C4-2B (cell line): ENCODE data around the gene CDH15.

Experiments
- CTCF ChIP-seq: fragments of 450-650 bp; conservative IDR thresholded peaks from 2 replicates; pipeline ENCODE4 v1.5.1; 2017; ENCODE audit warnings: mild to moderate bottlenecking
- ZFX ChIP-seq: fragments of 450-650 bp; IDR thresholded peaks from 2 replicates; pipeline ENCODE4 v1.6.1; 2017

- TF ChIP-seq CTCF (no peak), ZFX (no peak)
Observed at GRCh38 chr16:89170346-89171215, 967 bp upstream of the CDH15 start.
